HEK293 (cell line): ENCODE data around the gene SLC35D1.

Experiments
- CTCF ChIA-PET: fragments of 350-600 bp; formaldehyde crosslinking; extraction: SDS; loops from one replicate; lab custom pipeline; 2021; ENCODE audit warnings: antibody characterized with exemption; lab: Yijun Ruan, JAX
- POLR2A ChIA-PET: fragments of 300-600 bp; formaldehyde crosslinking; extraction: SDS; loops from one replicate; lab custom pipeline; 2020; ENCODE audit warnings: antibody characterized with exemption, inconsistent platforms; lab: Yijun Ruan, JAX
- H3K27ac ChIP-seq: fragments of 200-500 bp; sonication (Bioruptor generic); 2 replicates; pipeline ENCODE4 v1.5.1; 2014; ENCODE audit warnings: low read depth, low read length, control low read depth, inconsistent platforms; ENCODE audit errors: extremely low read depth
- H3K36me3 ChIP-seq, 2 experiments: fragments of 200-500 bp in 1 of 2; sonication (Bioruptor generic) in 1 of 2; 1 replicate in 1 of 2; 2 replicates in 1 of 2; pipeline ENCODE4 v1.5.1; 2014 to 2017; ENCODE audit warnings: inconsistent platforms in 2 of 2, low read length in 2 of 2; ENCODE audit not compliant: control insufficient read depth in 2 of 2, insufficient read depth in 1 of 2
- H3K4me1 ChIP-seq: fragments of 200-500 bp; sonication (Bioruptor generic); 2 replicates; pipeline ENCODE4 v1.5.1; 2014; ENCODE audit warnings: mild to moderate bottlenecking, low read length, inconsistent platforms; ENCODE audit not compliant: control insufficient read depth, insufficient read depth
- H3K4me3 ChIP-seq: 2 replicates; pipeline ENCODE4 v1.5.1; 2011; ENCODE audit warnings: low read depth, mild to moderate bottlenecking, control low read depth, low read length, moderate library complexity
- H3K9me3 ChIP-seq: fragments of 200-500 bp; sonication (Bioruptor generic); 2 replicates; pipeline ENCODE4 v1.5.1; 2014; ENCODE audit warnings: low read depth, low read length, inconsistent platforms; ENCODE audit not compliant: control insufficient read depth, insufficient read depth
- GLI2 ChIP-seq: fragments of 450-650 bp; formaldehyde crosslinking; IDR thresholded peaks from 2 replicates; pipeline ENCODE4; 2017; ENCODE audit warnings: missing biosample characterization, missing genetic modification characterization, low read depth, borderline replicate concordance
- HOXC10 ChIP-seq: sonication (generic); formaldehyde crosslinking; IDR thresholded peaks from 2 replicates; pipeline ENCODE4 v1.8.1; 2023; ENCODE audit warnings: mild to moderate bottlenecking, missing genetic modification reagents
- KLF9 ChIP-seq: fragments of 450-650 bp; formaldehyde crosslinking; IDR thresholded peaks from 2 replicates; pipeline ENCODE4 v1.5.1; 2016; ENCODE audit warnings: missing biosample characterization, missing genetic modification characterization, low read depth
- SALL2 ChIP-seq: fragments of 450-650 bp; formaldehyde crosslinking; IDR thresholded peaks from 2 replicates; pipeline ENCODE4 v1.5.0; 2017; ENCODE audit warnings: missing biosample characterization, mild to moderate bottlenecking, missing genetic modification characterization, borderline replicate concordance
- SCRT2 ChIP-seq: fragments of 450-650 bp; formaldehyde crosslinking; IDR thresholded peaks from 2 replicates; pipeline ENCODE4 v1.5.1; 2016; ENCODE audit warnings: missing biosample characterization, missing genetic modification characterization
- TRIM28 ChIP-seq: IDR thresholded peaks from 2 replicates; pipeline ENCODE4 v1.6.1; 2011; ENCODE audit warnings: low read length, control low read depth, borderline replicate concordance
- WT1 ChIP-seq: fragments of 450-650 bp; formaldehyde crosslinking; IDR thresholded peaks from 2 replicates; pipeline ENCODE4 v1.5.1; 2016; ENCODE audit warnings: missing biosample characterization, missing genetic modification characterization
- ZBTB8A ChIP-seq: fragments of 450-650 bp; formaldehyde crosslinking; IDR thresholded peaks from 2 replicates; pipeline ENCODE4 v1.5.1; 2016; ENCODE audit warnings: missing biosample characterization, missing genetic modification characterization
- ZFP37 ChIP-seq: fragments of 450-650 bp; formaldehyde crosslinking; IDR thresholded peaks from 2 replicates; pipeline ENCODE4 v1.5.1; 2016; ENCODE audit warnings: missing biosample characterization, missing genetic modification characterization
- ZNF114 ChIP-seq: fragments of 450-650 bp; formaldehyde crosslinking; IDR thresholded peaks from 2 replicates; pipeline ENCODE4 v1.5.0; 2017; ENCODE audit warnings: missing biosample characterization, missing genetic modification characterization
- ZNF140 ChIP-seq: fragments of 450-650 bp; formaldehyde crosslinking; IDR thresholded peaks from 2 replicates; pipeline ENCODE4 v1.5.1; 2016; ENCODE audit warnings: missing biosample characterization, missing genetic modification characterization
- ZNF214 ChIP-seq: fragments of 450-650 bp; formaldehyde crosslinking; IDR thresholded peaks from 2 replicates; pipeline ENCODE4 v1.5.1; 2017; ENCODE audit warnings: missing biosample characterization, mild to moderate bottlenecking, missing genetic modification characterization, borderline replicate concordance
- ZNF366 ChIP-seq: fragments of 450-650 bp; formaldehyde crosslinking; conservative IDR thresholded peaks from 2 replicates; pipeline ENCODE4 v1.5.1; 2016; ENCODE audit warnings: missing biosample characterization, missing genetic modification characterization
- ZNF48 ChIP-seq: fragments of 450-650 bp; formaldehyde crosslinking; IDR thresholded peaks from 2 replicates; pipeline ENCODE4 v1.5.1; 2016; ENCODE audit warnings: missing biosample characterization, missing genetic modification characterization
- ZNF501 ChIP-seq: fragments of 450-650 bp; formaldehyde crosslinking; IDR thresholded peaks from 2 replicates; pipeline ENCODE4 v1.5.1; 2016; ENCODE audit warnings: missing biosample characterization, missing genetic modification characterization
- ZNF548 ChIP-seq: fragments of 450-650 bp; formaldehyde crosslinking; IDR thresholded peaks from 2 replicates; pipeline ENCODE4 v1.5.1; 2016; ENCODE audit warnings: missing biosample characterization, missing genetic modification characterization
- ZNF623 ChIP-seq: fragments of 450-650 bp; formaldehyde crosslinking; IDR thresholded peaks from 2 replicates; pipeline ENCODE4 v1.5.1; 2016; ENCODE audit warnings: missing biosample characterization, missing genetic modification characterization
- ZNF658 ChIP-seq: fragments of 450-650 bp; formaldehyde crosslinking; IDR thresholded peaks from 2 replicates; pipeline ENCODE4; 2016; ENCODE audit warnings: missing biosample characterization, missing genetic modification characterization
- ZNF660 ChIP-seq: fragments of 450-650 bp; IDR thresholded peaks from 2 replicates; pipeline ENCODE4 v1.5.1; 2018; ENCODE audit warnings: missing biosample characterization, mild to moderate bottlenecking, missing genetic modification characterization
- ZNF837 ChIP-seq: fragments of 450-650 bp; formaldehyde crosslinking; IDR thresholded peaks from 2 replicates; pipeline ENCODE4 v1.5.1; 2016; ENCODE audit warnings: missing biosample characterization, missing genetic modification characterization
- TF ChIP-seq, protein P1 (sequence below): fragments of 450-650 bp; formaldehyde crosslinking; IDR thresholded peaks from 2 replicates; pipeline ENCODE4 v1.5.0; 2017; ENCODE audit warnings: missing biosample characterization, missing genetic modification characterization, borderline replicate concordance
- TF ChIP-seq, protein P2 (sequence below): fragments of 450-650 bp; formaldehyde crosslinking; conservative IDR thresholded peaks from 2 replicates; pipeline ENCODE4 v1.5.1; 2016; ENCODE audit warnings: low read depth, missing biosample characterization, missing genetic modification characterization
- TF ChIP-seq, protein P3 (sequence below): fragments of 450-650 bp; formaldehyde crosslinking; IDR thresholded peaks from 2 replicates; pipeline ENCODE4 v1.5.1; 2016; ENCODE audit warnings: missing biosample characterization, missing genetic modification characterization
- TF ChIP-seq, protein P4 (sequence below): fragments of 450-650 bp; formaldehyde crosslinking; IDR thresholded peaks from 2 replicates; pipeline ENCODE4 v1.5.1; 2016; ENCODE audit warnings: missing biosample characterization, missing genetic modification characterization

SLC35D1 gene

DNA sequence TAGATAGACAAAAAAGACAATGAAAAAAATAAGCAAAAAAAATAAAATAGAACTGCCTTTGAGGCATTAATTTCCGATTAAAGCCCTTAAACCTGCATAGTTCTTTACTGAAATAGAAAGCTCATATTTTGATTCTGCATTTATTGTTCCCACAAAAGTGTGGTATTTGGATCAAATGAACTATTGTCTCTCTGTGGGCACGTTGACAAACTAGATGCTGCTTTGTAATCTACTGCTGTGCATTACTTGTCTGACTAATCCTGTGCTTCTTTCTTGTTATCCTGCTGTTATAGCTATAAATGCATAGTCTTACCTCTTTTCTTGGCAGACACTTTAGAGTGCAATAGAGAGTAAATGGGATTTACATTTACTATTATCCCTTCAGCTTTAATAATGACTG is 31.4 kb upstream of the SLC35D1 start:
- no peak overlapping the region for H3K27ac ChIP-seq
- no peak for TF ChIP-seq ZFP37
- no peak for TF ChIP-seq WT1 (tag by site-specific recombination)
- TF ChIP-seq ZNF366 (tag by site-specific recombination) = no peak
- TF ChIP-seq ZNF140 (tag by site-specific recombination) = no peak
- TF ChIP-seq, protein P1, sequence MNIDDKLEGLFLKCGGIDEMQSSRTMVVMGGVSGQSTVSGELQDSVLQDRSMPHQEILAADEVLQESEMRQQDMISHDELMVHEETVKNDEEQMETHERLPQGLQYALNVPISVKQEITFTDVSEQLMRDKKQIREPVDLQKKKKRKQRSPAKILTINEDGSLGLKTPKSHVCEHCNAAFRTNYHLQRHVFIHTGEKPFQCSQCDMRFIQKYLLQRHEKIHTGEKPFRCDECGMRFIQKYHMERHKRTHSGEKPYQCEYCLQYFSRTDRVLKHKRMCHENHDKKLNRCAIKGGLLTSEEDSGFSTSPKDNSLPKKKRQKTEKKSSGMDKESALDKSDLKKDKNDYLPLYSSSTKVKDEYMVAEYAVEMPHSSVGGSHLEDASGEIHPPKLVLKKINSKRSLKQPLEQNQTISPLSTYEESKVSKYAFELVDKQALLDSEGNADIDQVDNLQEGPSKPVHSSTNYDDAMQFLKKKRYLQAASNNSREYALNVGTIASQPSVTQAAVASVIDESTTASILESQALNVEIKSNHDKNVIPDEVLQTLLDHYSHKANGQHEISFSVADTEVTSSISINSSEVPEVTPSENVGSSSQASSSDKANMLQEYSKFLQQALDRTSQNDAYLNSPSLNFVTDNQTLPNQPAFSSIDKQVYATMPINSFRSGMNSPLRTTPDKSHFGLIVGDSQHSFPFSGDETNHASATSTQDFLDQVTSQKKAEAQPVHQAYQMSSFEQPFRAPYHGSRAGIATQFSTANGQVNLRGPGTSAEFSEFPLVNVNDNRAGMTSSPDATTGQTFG = no peak
- TF ChIP-seq, protein P2, sequence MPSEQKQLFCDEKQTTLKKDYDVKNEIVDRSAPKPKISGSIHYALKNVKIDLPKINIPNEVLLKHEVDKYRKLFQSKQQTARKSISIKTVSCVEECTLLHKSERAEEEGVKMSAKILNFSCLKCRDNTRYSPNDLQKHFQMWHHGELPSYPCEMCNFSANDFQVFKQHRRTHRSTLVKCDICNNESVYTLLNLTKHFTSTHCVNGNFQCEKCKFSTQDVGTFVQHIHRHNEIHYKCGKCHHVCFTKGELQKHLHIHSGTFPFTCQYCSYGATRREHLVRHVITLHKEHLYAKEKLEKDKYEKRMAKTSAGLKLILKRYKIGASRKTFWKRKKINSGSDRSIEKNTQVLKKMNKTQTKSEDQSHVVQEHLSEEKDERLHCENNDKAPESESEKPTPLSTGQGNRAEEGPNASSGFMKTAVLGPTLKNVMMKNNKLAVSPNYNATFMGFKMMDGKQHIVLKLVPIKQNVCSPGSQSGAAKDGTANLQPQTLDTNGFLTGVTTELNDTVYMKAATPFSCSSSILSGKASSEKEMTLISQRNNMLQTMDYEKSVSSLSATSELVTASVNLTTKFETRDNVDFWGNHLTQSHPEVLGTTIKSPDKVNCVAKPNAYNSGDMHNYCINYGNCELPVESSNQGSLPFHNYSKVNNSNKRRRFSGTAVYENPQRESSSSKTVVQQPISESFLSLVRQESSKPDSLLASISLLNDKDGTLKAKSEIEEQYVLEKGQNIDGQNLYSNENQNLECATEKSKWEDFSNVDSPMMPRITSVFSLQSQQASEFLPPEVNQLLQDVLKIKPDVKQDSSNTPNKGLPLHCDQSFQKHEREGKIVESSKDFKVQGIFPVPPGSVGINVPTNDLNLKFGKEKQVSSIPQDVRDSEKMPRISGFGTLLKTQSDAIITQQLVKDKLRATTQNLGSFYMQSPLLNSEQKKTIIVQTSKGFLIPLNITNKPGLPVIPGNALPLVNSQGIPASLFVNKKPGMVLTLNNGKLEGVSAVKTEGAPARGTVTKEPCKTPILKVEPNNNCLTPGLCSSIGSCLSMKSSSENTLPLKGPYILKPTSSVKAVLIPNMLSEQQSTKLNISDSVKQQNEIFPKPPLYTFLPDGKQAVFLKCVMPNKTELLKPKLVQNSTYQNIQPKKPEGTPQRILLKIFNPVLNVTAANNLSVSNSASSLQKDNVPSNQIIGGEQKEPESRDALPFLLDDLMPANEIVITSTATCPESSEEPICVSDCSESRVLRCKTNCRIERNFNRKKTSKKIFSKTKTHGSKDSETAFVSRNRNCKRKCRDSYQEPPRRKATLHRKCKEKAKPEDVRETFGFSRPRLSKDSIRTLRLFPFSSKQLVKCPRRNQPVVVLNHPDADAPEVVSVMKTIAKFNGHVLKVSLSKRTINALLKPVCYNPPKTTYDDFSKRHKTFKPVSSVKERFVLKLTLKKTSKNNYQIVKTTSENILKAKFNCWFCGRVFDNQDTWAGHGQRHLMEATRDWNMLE (tag by site-specific recombination) = no peak
- no peak for TF ChIP-seq ZNF114 (tag by site-specific recombination)
- no peak for TF ChIP-seq ZNF660 (tag by site-specific recombination)
- TF ChIP-seq ZBTB8A (tag by site-specific recombination) = no peak
- TF ChIP-seq, all 188 proteins: peak for 0
- ChIA-PET CTCF (interaction anchor here (0.6 to 0.8 kb wide), 3 partner anchors 11 to 675 kb away, joined by 3 to 4 read pairs (median 3); no protein-coding TSS in a partner anchor), POLR2A (no interaction called here)
- Histone ChIP-seq H3K4me3 (no peak overlapping the region), H3K9me3 (no peaks in the 10 kb centered on the region), H3K36me3 (no peaks in the 10 kb centered on the region), H3K4me1 (no peaks in the 10 kb centered on the region)

DNA sequence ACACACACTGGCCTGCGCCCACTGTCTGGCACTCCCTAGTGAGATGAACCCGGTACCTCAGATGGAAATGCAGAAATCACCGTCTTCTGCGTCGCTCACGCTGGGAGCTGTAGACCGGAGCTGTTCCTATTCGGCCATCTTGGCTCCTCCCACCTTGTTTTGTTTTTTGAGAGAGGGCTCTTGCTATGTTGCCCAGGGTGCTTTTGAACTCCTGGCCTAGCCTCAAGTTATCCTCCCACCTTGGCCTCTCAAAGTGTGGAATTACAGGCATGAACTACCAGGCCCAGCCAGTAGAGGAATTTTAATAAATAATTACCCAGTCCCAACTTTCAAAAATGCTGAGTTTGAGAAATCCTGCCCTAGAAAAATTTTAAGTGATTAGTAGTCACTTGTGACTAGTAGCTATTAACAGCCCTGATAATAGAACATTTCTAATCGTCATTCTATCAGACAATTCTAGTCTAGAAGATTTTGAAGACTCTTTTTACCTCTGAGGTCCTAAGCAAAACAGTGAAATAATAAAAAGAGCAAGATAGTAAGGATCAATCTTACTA is 30.9 kb upstream of the SLC35D1 start:
- no peaks in the 10 kb centered on the region for H3K4me1 ChIP-seq
- TF ChIP-seq KLF9 (tag by site-specific recombination) (no peak), SALL2 (tag by site-specific recombination) (no peak), ZNF623 (no peak), ZNF658 (no peak), ZNF214 (no peak), ZNF48 (tag by site-specific recombination) (no peak), GLI2 (tag by site-specific recombination) (no peak), ZNF548 (no peak), SCRT2 (tag by site-specific recombination) (no peak), TRIM28 (no peak), HOXC10 (no peak), ZNF501 (tag by site-specific recombination) (no peak), ZNF837 (tag by site-specific recombination) (no peak)
- TF ChIP-seq, protein P3, sequence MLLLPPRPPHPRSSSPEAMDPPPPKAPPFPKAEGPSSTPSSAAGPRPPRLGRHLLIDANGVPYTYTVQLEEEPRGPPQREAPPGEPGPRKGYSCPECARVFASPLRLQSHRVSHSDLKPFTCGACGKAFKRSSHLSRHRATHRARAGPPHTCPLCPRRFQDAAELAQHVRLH (tag by site-specific recombination) = no peak
- TF ChIP-seq, protein P4, sequence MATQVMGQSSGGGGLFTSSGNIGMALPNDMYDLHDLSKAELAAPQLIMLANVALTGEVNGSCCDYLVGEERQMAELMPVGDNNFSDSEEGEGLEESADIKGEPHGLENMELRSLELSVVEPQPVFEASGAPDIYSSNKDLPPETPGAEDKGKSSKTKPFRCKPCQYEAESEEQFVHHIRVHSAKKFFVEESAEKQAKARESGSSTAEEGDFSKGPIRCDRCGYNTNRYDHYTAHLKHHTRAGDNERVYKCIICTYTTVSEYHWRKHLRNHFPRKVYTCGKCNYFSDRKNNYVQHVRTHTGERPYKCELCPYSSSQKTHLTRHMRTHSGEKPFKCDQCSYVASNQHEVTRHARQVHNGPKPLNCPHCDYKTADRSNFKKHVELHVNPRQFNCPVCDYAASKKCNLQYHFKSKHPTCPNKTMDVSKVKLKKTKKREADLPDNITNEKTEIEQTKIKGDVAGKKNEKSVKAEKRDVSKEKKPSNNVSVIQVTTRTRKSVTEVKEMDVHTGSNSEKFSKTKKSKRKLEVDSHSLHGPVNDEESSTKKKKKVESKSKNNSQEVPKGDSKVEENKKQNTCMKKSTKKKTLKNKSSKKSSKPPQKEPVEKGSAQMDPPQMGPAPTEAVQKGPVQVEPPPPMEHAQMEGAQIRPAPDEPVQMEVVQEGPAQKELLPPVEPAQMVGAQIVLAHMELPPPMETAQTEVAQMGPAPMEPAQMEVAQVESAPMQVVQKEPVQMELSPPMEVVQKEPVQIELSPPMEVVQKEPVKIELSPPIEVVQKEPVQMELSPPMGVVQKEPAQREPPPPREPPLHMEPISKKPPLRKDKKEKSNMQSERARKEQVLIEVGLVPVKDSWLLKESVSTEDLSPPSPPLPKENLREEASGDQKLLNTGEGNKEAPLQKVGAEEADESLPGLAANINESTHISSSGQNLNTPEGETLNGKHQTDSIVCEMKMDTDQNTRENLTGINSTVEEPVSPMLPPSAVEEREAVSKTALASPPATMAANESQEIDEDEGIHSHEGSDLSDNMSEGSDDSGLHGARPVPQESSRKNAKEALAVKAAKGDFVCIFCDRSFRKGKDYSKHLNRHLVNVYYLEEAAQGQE (tag by site-specific recombination) = no peak
- TF ChIP-seq, all 188 proteins: peak for 0
- H3K9me3 ChIP-seq = no peaks in the 10 kb centered on the region
- ChIA-PET CTCF (interaction anchor here (0.6 to 0.7 kb wide), 2 partner anchors 128 to 676 kb away, joined by 3 read pairs; no protein-coding TSS in a partner anchor), POLR2A (no interaction called here)
- H3K27ac ChIP-seq = no peak overlapping the region
- no peak overlapping the region for H3K4me3 ChIP-seq
- no peaks in the 10 kb centered on the region for H3K36me3 ChIP-seq
